NCI-H1436 treated with DMSO at 0.1 percent for 48 hours (cell line): ENCODE measurements around the gene AUH.

Experiments used
- DNase-seq: peaks from one replicate; lab custom pipeline; 2025; lab: John Stamatoyannopoulos, UW

AUH gene

GRCh38 chr9:91295357-91295756 lies 66.4 kb downstream of the AUH start:
- DNase-seq: no peak

GRCh38 chr9:91291866-91292265 lies 69.9 kb downstream of the AUH start:
- DNase-seq: no peak

GRCh38 chr9:91289244-91289643 lies 72.5 kb downstream of the AUH start:
- DNase-seq: no peak

- DNase-seq: no peak
Observed at GRCh38 chr9:91285729-91286353, 75.9 kb downstream of the AUH start.

- no peak for DNase-seq
Observed at GRCh38 chr9:91282292-91282691, 79.4 kb downstream of the AUH start.

- no peak for DNase-seq
Observed at GRCh38 chr9:91279296-91280204, 82.2 kb downstream of the AUH start.

- no peak for DNase-seq
Observed at GRCh38 chr9:91276513-91276912, 85.2 kb downstream of the AUH start.

GRCh38 chr9:91275655-91276054 lies 86.1 kb downstream of the AUH start:
- DNase-seq: no peak

GRCh38 chr9:91274949-91275492 lies 86.7 kb downstream of the AUH start:
- no peak for DNase-seq

- DNase-seq: no peak
Observed at GRCh38 chr9:91273853-91274552, 87.7 kb downstream of the AUH start.

GRCh38 chr9:91271156-91271555 lies 90.6 kb downstream of the AUH start:
- DNase-seq: no peak

GRCh38 chr9:91269907-91270491 lies 91.7 kb downstream of the AUH start:
- no peak for DNase-seq

- DNase-seq: no peak
Observed at GRCh38 chr9:91266448-91266847, 95.3 kb downstream of the AUH start.

GRCh38 chr9:91265514-91265913 lies 96.2 kb downstream of the AUH start:
- no peak for DNase-seq

- no peak for DNase-seq
Observed at GRCh38 chr9:91261417-91261816, 100.3 kb downstream of the AUH start.

GRCh38 chr9:91259162-91259561 lies 102.6 kb downstream of the AUH start:
- DNase-seq: no peak

- DNase-seq: no peak
Observed at GRCh38 chr9:91258451-91258850, 103.3 kb downstream of the AUH start.

- DNase-seq: no peak
Observed at GRCh38 chr9:91256235-91256634, 105.5 kb downstream of the AUH start.

- no peak for DNase-seq
Observed at GRCh38 chr9:91255327-91255726, 106.4 kb downstream of the AUH start.

- no peak for DNase-seq
Observed at GRCh38 chr9:91253488-91253887, 108.2 kb downstream of the AUH start.

- no peak for DNase-seq
Observed at GRCh38 chr9:91248707-91249106, 113.0 kb downstream of the AUH start.

- no peak for DNase-seq
Observed at GRCh38 chr9:91247278-91247677, 114.4 kb downstream of the AUH start.
